Measurements from ENCODE around the gene PHF24.

PHF24 gene

GRCh38 chr9:34962546-34962945 is 4.5 kb downstream of the PHF24 start:
- ChIA-PET POLR2A (no interaction called here), CTCF (interaction anchor here (1.3 to 2.2 kb wide), 5 partner anchors 23 to 538 kb away, joined by 3 to 13 read pairs (median 6); no protein-coding TSS in a partner anchor)
- TF ChIP-seq CTCF (IDR thresholded peaks at IDR 0.05; ENCODE audit: control extremely low read depth, extremely low read depth, low read depth, missing control alignments): no peak
- DNase-seq (ENCODE audit: extremely low spot score): no peak

- POLR2A ChIA-PET: no interaction called here
- DNase-seq (ENCODE audit: extremely low spot score): no peak
- CTCF ChIA-PET: interaction anchor here (0.9 to 3.4 kb wide), 4 partner anchors 21 to 203 kb away, joined by 3 to 17 read pairs (median 8); no protein-coding TSS in a partner anchor
- TF ChIP-seq CTCF (IDR thresholded peaks at IDR 0.05; ENCODE audit: control extremely low read depth, extremely low read depth, low read depth, missing control alignments): no peak
These were observed 5.5 kb downstream of the PHF24 start for GRCh38 chr9:34963552-34963951.

GRCh38 chr9:34964458-34964857 is 6.4 kb downstream of the PHF24 start:
- DNase-seq (ENCODE audit: extremely low spot score): no peak
- TF ChIP-seq CTCF (IDR thresholded peaks at IDR 0.05; ENCODE audit: control extremely low read depth, extremely low read depth, low read depth, missing control alignments): no peak
- ChIA-PET POLR2A (no interaction called here), CTCF (interaction anchor here (0.9 to 3.4 kb wide), 4 partner anchors 15 to 204 kb away, joined by 3 to 17 read pairs (median 8); no protein-coding TSS in a partner anchor)

- ChIA-PET CTCF (interaction anchor here (0.8 to 2.2 kb wide), 3 partner anchors 11 to 71 kb away, joined by 3 to 13 read pairs (median 3); no protein-coding TSS in a partner anchor), POLR2A (no interaction called here)
- no peak for TF ChIP-seq CTCF (IDR thresholded peaks at IDR 0.05; ENCODE audit: control extremely low read depth, extremely low read depth, low read depth, missing control alignments)
- DNase-seq (ENCODE audit: extremely low spot score): no peak
These were observed 13.2 kb downstream of the PHF24 start for GRCh38 chr9:34971146-34971811.

GRCh38 chr9:34974664-34975063 is 16.6 kb downstream of the PHF24 start:
- POLR2A ChIA-PET: no interaction called here
- TF ChIP-seq CTCF (IDR thresholded peaks at IDR 0.05; ENCODE audit: control extremely low read depth, extremely low read depth, low read depth, missing control alignments): no peak
- no peak for DNase-seq (ENCODE audit: extremely low spot score)
- CTCF ChIA-PET: interaction anchor here (1.7 kb wide), 1 partner anchor 10 kb away, joined by 7 read pairs; no protein-coding TSS in a partner anchor

GRCh38 chr9:34976441-34976840 is 18.4 kb downstream of the PHF24 start:
- DNase-seq (ENCODE audit: extremely low spot score): no peak
- TF ChIP-seq CTCF (IDR thresholded peaks at IDR 0.05; ENCODE audit: control extremely low read depth, extremely low read depth, low read depth, missing control alignments): no peak
- CTCF ChIA-PET: interaction anchor here (1.0 to 1.7 kb wide), 2 partner anchors 8 to 18 kb away, joined by 3 to 7 read pairs; no protein-coding TSS in a partner anchor
- POLR2A ChIA-PET: no interaction called here

All from GM10248 (cell line).